ENCODE measurements around the gene NBPF3. TPM values are rescaled to one million over a fixed set of nuclear protein-coding genes. Genes with fewer than 3 reads are reported as not detected.
"Not testable (repeated sequence)": the region's sequence is repeated elsewhere in the genome, so short reads cannot be mapped to it uniquely, and the experiment has no call there.

The NBPF3 gene
- total RNA-seq (10 to 100 TPM in 1 of 4 donors, 1 to 10 TPM in 3; 2.9 to 11.6 (median 6.9) TPM), polyA plus RNA-seq (1 to 10 TPM; 2.0 to 5.5 (median 4.8) TPM)

- H3K27me3 ChIP-seq, result peaks cover 6 to 19% (median 9%) of the 10 kb centered on the region in 3 donors
- H3K9me3 ChIP-seq, result no peaks in the 10 kb centered on the region
- peak within 1 kb of the TSS; percentile 59 to 76 (median 67) for H3K27ac ChIP-seq
- WGBS, 2 donors, result 1% methylated on average over 87 of the region's 87 CpGs
- peak; percentile 94 for DNase-seq
- peaks cover 0 to 21% (median 12%) of the 10 kb centered on the region in 4 donors for H3K4me1 ChIP-seq
- intact Hi-C loops (cut with DNase I), result no loop called here
- TF ChIP-seq POLR2A (IDR thresholded peaks at IDR 0.05), result no peak
- TF ChIP-seq POLR2AphosphoS5 (IDR thresholded peaks at IDR 0.05), result peak in 2 of 4 donors; percentile 56 to 67
- peak within 1 kb of the TSS; percentile 62 to 75 (median 66) for H3K4me3 ChIP-seq
- H3K36me3 ChIP-seq, result no peaks in the 10 kb centered on the region
Measured at GRCh38 chr1:21439721-21440629, at the start of gene NBPF3. Gene NBPF3 (plus strand): TSS chr1:21440137. CDS start chr1:21445087, 4,950 bp downstream.

- H3K27ac ChIP-seq, result no peak overlapping the region
- H3K9me3 ChIP-seq, result no peaks in the 10 kb centered on the region
- intact Hi-C loops (cut with DNase I), result no loop called here
- no peak overlapping the region for H3K4me3 ChIP-seq
- DNase-seq, result no peak
- H3K27me3 ChIP-seq, result peaks cover 0 to 6% (median 3%) of the 10 kb centered on the region in 3 donors
- no peak for TF ChIP-seq POLR2A (IDR thresholded peaks at IDR 0.05)
- TF ChIP-seq POLR2AphosphoS5 (IDR thresholded peaks at IDR 0.05), result no peak
- TF ChIP-seq CTCF (IDR thresholded peaks at IDR 0.05), result no peak
- no peak for TF ChIP-seq EP300 (IDR thresholded peaks at IDR 0.05)
- WGBS, 2 donors, result 94 to 96% methylated on average over 4 of the region's 4 CpGs
- H3K4me1 ChIP-seq, result no peaks in the 10 kb centered on the region
- no peaks in the 10 kb centered on the region for H3K36me3 ChIP-seq
Measured at GRCh38 chr1:21391497-21391896, 48.4 kb upstream of the NBPF3 start.

- peaks cover 0 to 13% (median 3%) of the 10 kb centered on the region in 3 donors for H3K27me3 ChIP-seq
- no peak for DNase-seq
- H3K4me1 ChIP-seq, result no peaks in the 10 kb centered on the region
- no peaks in the 10 kb centered on the region for H3K9me3 ChIP-seq
- no peaks in the 10 kb centered on the region for H3K36me3 ChIP-seq
- no peak overlapping the region for H3K27ac ChIP-seq
- 85 to 86% methylated on average over 15 of the region's 15 CpGs for WGBS, 2 donors
- no peak for TF ChIP-seq CTCF (IDR thresholded peaks at IDR 0.05)
- no peak for TF ChIP-seq POLR2A (IDR thresholded peaks at IDR 0.05)
- TF ChIP-seq EP300 (IDR thresholded peaks at IDR 0.05), result no peak
- no peak for TF ChIP-seq POLR2AphosphoS5 (IDR thresholded peaks at IDR 0.05)
- H3K4me3 ChIP-seq, result no peak overlapping the region
- intact Hi-C loops (cut with DNase I), result no loop called here
Measured at GRCh38 chr1:21392587-21393263, 47.2 kb upstream of the NBPF3 start.

GRCh38 chr1:21396516-21396915 lies 43.4 kb upstream of the NBPF3 start:
- Histone ChIP-seq H3K27me3 (peaks cover 0 to 16% (median 0%) of the 10 kb centered on the region in 3 donors), H3K36me3 (no peaks in the 10 kb centered on the region), H3K4me1 (no peaks in the 10 kb centered on the region), H3K4me3 (no peak overlapping the region), H3K9me3 (no peaks in the 10 kb centered on the region), H3K27ac (no peak overlapping the region)
- no peak for TF ChIP-seq CTCF (IDR thresholded peaks at IDR 0.05)
- no peak for TF ChIP-seq POLR2AphosphoS5 (IDR thresholded peaks at IDR 0.05)
- no peak for TF ChIP-seq EP300 (IDR thresholded peaks at IDR 0.05)
- TF ChIP-seq POLR2A (IDR thresholded peaks at IDR 0.05), result no peak
- intact Hi-C loops (cut with DNase I), result no loop called here
- WGBS, 2 donors, result 48 to 59% methylated on average over 4 of the region's 4 CpGs
- DNase-seq, result no peak

GRCh38 chr1:21397813-21398188 lies 42.1 kb upstream of the NBPF3 start:
- no peak for DNase-seq
- TF ChIP-seq CTCF (IDR thresholded peaks at IDR 0.05) (no peak), POLR2A (IDR thresholded peaks at IDR 0.05) (no peak), POLR2AphosphoS5 (IDR thresholded peaks at IDR 0.05) (no peak), EP300 (IDR thresholded peaks at IDR 0.05) (no peak)
- Histone ChIP-seq H3K27ac (no peak overlapping the region), H3K27me3 (peaks cover 0 to 16% (median 0%) of the 10 kb centered on the region in 3 donors), H3K9me3 (no peaks in the 10 kb centered on the region), H3K4me1 (no peaks in the 10 kb centered on the region), H3K4me3 (no peak overlapping the region), H3K36me3 (no peaks in the 10 kb centered on the region)
- intact Hi-C loops (cut with DNase I), result no loop called here
- WGBS, 2 donors, result 31 to 51% methylated on average over 15 of the region's 15 CpGs

GRCh38 chr1:21401726-21402346 lies 38.1 kb upstream of the NBPF3 start:
- H3K27ac ChIP-seq; H3K4me1 ChIP-seq; H3K9me3 ChIP-seq; H3K27me3 ChIP-seq; DNase-seq; H3K4me3 ChIP-seq; H3K36me3 ChIP-seq; intact Hi-C loops (cut with DNase I): not testable (repeated sequence)
- WGBS, 2 donors, result 91 to 92% methylated on average over 9 of the region's 9 CpGs
